PFSK-1 (cell line): ENCODE results near the gene PSME2.

Experiments
- POLR2AphosphoS5 ChIP-seq: IDR thresholded peaks from 2 replicates; pipeline ENCODE4 v1.6.1; 2012; ENCODE audit warnings: low read depth, mild to moderate bottlenecking, control low read depth, low read length, moderate library complexity
- REST ChIP-seq, 2 experiments: IDR thresholded peaks; 2 replicates each; pipeline versions ENCODE4 v1.6.1 to v1.8.0; 2011 to 2012; ENCODE audit warnings: low read depth in 2 of 2, low read length in 2 of 2, control low read depth in 1 of 2, inconsistent platforms in 1 of 2, mild to moderate bottlenecking in 1 of 2, moderate library complexity in 1 of 2; ENCODE audit not compliant: insufficient read depth in 1 of 2
- SIN3A ChIP-seq: IDR thresholded peaks from 2 replicates; pipeline ENCODE4 v1.6.1; 2012; ENCODE audit warnings: mild to moderate bottlenecking, low read length, moderate library complexity, borderline replicate concordance; ENCODE audit not compliant: insufficient read depth
- TAF1 ChIP-seq: IDR thresholded peaks from 2 replicates; pipeline ENCODE4 v1.6.1; 2012; ENCODE audit warnings: low read length, control low read depth, borderline replicate concordance; ENCODE audit not compliant: insufficient read depth

- TF ChIP-seq POLR2AphosphoS5 (no peak), SIN3A (no peak), REST (IDR thresholded peaks at IDR 0.05; ENCODE audit: insufficient read depth in 1 of 2, low read depth in 2 of 2, low read length in 2 of 2) (no peak), TAF1 (no peak)
Measured at GRCh38 chr14:24185026-24185425, 38.6 kb upstream of the PSME2 start.
